Nephron (organoid): ENCODE data around the gene MATN4.

Experiments used
- H3K27ac Mint-ChIP-seq, 3 experiments: 2 replicates each; pipeline ENCODE4 v1.8.0; 2020; ENCODE audit warnings: mixed read lengths in 3 of 3, mild to moderate bottlenecking in 2 of 3, moderate library complexity in 1 of 3
- H3K27me3 Mint-ChIP-seq: 2 replicates; pipeline ENCODE4 v1.8.0; 2021; ENCODE audit warnings: low read depth, mild to moderate bottlenecking, moderate library complexity, mixed read lengths
- H3K36me3 Mint-ChIP-seq: 2 replicates; pipeline ENCODE4 v1.8.0; 2020; ENCODE audit warnings: low read depth, mixed read lengths
- H3K4me1 Mint-ChIP-seq: 2 replicates; pipeline ENCODE4 v1.8.0; 2020; ENCODE audit warnings: mixed read lengths
- H3K4me3 Mint-ChIP-seq, 3 experiments: 2 replicates each; pipeline ENCODE4 v1.8.0; 2020; ENCODE audit warnings: mild to moderate bottlenecking in 3 of 3, mixed read lengths in 3 of 3, moderate library complexity in 2 of 3
- H3K9me3 Mint-ChIP-seq: 2 replicates; pipeline ENCODE4 v1.8.0; 2020; ENCODE audit warnings: mixed read lengths
- TF ChIP-seq, protein P1 (sequence below), 3 experiments: fragments of 200-600 bp; sonication (generic); IDR thresholded peaks; one replicate each; pipeline ENCODE4 v1.5.0; 2021; ENCODE audit warnings: antibody characterized with exemption in 3 of 3; ENCODE audit not compliant: unreplicated experiment in 3 of 3

Gene MATN4

DNA sequence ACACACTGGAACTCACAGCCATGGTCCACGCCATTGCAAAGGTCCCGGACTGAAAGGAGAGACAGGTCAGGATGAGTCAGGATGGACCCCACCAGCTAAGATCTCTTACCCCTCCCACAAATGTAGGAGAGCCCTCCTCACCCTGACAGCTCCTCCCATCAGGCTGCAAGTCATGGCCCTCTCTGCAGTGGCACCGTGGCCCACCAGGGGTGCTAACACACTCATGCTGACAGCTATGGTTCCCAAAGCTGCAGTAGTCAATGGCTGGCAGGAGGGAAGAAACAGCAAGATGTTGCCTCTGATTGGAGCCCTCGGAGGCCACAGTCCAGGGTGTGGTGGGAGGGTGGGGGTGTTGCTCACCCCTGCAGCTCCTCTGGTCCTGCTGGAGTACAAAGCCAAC is 7.1 kb downstream of the MATN4 start:
- H3K4me3 Mint-ChIP-seq, result no peak overlapping the region
- H3K4me1 Mint-ChIP-seq, result peaks cover 7% of the 10 kb centered on the region
- TF ChIP-seq, protein P1, sequence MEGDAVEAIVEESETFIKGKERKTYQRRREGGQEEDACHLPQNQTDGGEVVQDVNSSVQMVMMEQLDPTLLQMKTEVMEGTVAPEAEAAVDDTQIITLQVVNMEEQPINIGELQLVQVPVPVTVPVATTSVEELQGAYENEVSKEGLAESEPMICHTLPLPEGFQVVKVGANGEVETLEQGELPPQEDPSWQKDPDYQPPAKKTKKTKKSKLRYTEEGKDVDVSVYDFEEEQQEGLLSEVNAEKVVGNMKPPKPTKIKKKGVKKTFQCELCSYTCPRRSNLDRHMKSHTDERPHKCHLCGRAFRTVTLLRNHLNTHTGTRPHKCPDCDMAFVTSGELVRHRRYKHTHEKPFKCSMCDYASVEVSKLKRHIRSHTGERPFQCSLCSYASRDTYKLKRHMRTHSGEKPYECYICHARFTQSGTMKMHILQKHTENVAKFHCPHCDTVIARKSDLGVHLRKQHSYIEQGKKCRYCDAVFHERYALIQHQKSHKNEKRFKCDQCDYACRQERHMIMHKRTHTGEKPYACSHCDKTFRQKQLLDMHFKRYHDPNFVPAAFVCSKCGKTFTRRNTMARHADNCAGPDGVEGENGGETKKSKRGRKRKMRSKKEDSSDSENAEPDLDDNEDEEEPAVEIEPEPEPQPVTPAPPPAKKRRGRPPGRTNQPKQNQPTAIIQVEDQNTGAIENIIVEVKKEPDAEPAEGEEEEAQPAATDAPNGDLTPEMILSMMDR (IDR thresholded peaks at IDR 0.05; ENCODE audit: unreplicated experiment in 3 of 3), result peak in 2 of 3 experiments; percentile 20 to 24
- H3K27me3 Mint-ChIP-seq, result peaks cover 19% of the 10 kb centered on the region
- no peak overlapping the region for H3K27ac Mint-ChIP-seq
- no peaks in the 10 kb centered on the region for H3K36me3 Mint-ChIP-seq
- H3K9me3 Mint-ChIP-seq, result no peaks in the 10 kb centered on the region

DNA sequence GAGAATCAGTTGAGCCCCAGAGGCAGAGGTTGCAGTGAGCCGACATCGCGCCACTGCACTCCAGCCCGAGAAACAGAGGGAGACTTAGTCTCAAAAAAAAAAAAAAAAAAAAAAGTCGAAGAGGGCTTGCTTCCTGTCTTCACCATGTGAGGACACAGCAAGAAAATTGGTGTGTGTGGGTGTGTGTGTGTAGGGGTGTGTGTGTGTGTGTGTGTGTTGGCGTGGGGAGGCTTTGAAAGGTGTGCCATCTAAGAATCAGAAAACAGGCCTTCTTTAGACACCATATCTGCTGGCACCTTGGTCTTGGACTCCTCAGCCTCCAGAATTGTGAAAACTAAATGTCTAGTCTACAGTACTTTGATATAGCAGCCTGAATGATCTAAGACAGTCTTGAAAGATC is 8.3 kb downstream of the MATN4 start:
- Mint-ChIP-seq H3K36me3 (no peaks in the 10 kb centered on the region), H3K9me3 (peaks cover under 1% of the 10 kb centered on the region), H3K27ac (no peak overlapping the region), H3K4me1 (peaks cover 7% of the 10 kb centered on the region), H3K4me3 (no peak overlapping the region), H3K27me3 (peaks cover 12% of the 10 kb centered on the region)
- TF ChIP-seq, protein P1 (IDR thresholded peaks at IDR 0.05; ENCODE audit: unreplicated experiment in 3 of 3), result no peak

DNA sequence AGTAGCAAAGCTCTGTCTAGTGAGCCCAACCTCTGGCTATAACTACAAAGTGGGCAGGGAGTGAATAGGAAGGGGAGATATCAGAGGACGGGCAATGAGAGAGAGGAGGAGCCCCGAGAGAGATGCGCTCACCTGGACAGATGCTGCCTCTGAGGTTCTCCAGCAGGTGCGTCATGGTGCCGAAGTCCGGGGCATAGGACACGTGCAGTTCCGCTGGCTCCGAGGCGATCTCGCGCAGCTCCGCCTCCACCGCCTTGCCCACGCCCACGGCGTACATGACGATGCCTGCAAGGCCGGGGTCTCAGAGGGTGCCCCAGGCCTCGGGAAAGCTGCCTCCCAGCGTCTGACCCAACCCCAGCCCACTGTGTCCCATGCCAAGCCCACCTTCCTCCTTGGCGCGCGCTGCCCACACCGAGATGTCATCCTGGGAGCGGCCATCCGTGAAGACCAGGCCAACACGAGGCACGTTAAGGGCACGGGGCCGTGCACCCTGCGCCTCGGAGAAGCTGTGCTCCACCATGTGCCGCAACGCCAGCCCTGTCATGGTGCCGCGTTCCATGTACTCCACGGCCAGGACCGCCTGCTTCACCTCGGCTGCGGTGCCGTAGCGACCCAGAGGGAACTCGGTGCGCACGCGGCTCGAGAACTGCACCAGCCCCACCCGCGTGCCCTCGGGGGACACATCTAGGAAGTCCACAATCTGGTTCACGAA is 10.2 kb downstream of the MATN4 start:
- Mint-ChIP-seq H3K27me3 (peaks cover 12% of the 10 kb centered on the region), H3K36me3 (no peaks in the 10 kb centered on the region), H3K9me3 (peaks cover 6% of the 10 kb centered on the region), H3K4me3 (no peak overlapping the region), H3K27ac (no peak overlapping the region), H3K4me1 (peaks cover 7% of the 10 kb centered on the region)
- TF ChIP-seq, protein P1 (IDR thresholded peaks at IDR 0.05; ENCODE audit: unreplicated experiment in 3 of 3), result no peak

DNA sequence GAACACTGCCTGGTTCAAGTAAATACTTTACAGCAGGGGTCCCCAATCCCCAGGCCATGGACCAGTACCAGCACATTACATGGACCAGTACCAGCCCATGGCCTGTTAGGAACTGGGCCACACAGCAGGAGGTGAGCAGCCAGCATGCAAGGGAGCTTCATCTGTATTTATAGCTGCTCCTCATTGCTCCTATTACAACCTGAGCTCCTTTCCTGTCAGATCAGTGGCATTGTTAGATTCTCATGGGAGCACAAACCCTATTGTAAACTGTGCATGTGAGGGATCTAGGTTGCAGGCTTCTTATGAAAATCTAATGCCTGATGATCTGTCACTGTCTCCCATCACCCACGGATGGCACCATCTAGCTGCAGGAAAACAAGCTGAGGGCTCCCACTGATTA is 13.4 kb downstream of the MATN4 start:
- no peak overlapping the region for H3K4me3 Mint-ChIP-seq
- no peak overlapping the region for H3K27ac Mint-ChIP-seq
- H3K27me3 Mint-ChIP-seq, result peaks cover 34% of the 10 kb centered on the region
- H3K4me1 Mint-ChIP-seq, result peaks cover 5% of the 10 kb centered on the region
- no peaks in the 10 kb centered on the region for H3K36me3 Mint-ChIP-seq
- TF ChIP-seq, protein P1 (IDR thresholded peaks at IDR 0.05; ENCODE audit: unreplicated experiment in 3 of 3), result no peak
- H3K9me3 Mint-ChIP-seq, result peaks cover 6% of the 10 kb centered on the region

DNA sequence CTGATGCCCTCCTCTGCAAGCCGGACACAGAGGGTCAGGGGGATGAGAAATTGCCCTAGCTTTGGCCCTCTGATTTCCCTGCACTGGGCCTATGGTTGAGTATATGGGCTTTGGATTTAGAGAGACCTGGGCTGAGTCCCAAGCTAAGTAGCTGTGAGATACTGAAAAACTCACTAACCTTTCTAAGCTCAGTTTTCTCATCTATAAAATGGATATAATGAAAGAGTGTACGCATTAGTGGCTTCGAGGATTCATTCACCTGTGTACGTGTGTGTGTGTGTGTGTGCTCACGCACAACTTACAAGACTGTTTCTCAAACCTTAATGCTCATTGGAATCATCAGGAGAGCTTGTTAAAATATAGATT is 14.1 kb downstream of the MATN4 start:
- H3K4me3 Mint-ChIP-seq, result peak overlapping the region; percentile 77 to 79 (median 79)
- H3K4me1 Mint-ChIP-seq, result peaks cover 5% of the 10 kb centered on the region
- no peaks in the 10 kb centered on the region for H3K36me3 Mint-ChIP-seq
- peaks cover 34% of the 10 kb centered on the region for H3K27me3 Mint-ChIP-seq
- peak overlapping the region in 1 of 3 experiments; percentile 18 for H3K27ac Mint-ChIP-seq
- peaks cover 6% of the 10 kb centered on the region for H3K9me3 Mint-ChIP-seq
- TF ChIP-seq, protein P1 (IDR thresholded peaks at IDR 0.05; ENCODE audit: unreplicated experiment in 3 of 3), result no peak
